HG03097 (cell line): ENCODE measurements around the gene C2CD4C.
"Not testable (repeated sequence)": the region's sequence is repeated elsewhere in the genome, so short reads cannot be mapped to it uniquely, and the experiment has no call there.

Experiments
- ATAC-seq: cut with Tn5 transposase; IDR thresholded peaks from one replicate; pipeline ENCODE4 v1.9.1; 2021; ENCODE audit not compliant: unreplicated experiment, low FRiP score

C2CD4C gene

GRCh38 chr19:408902-409515 lies at the start of gene C2CD4C:
Gene C2CD4C (minus strand): TSS chr19:409147. CDS start chr19:408361, 786 bp downstream.
- ATAC-seq: no peak

GRCh38 chr19:458091-459042 lies 49.4 kb upstream of the C2CD4C start:
- ATAC-seq: no peak

GRCh38 chr19:457636-458035 lies 48.7 kb upstream of the C2CD4C start:
- ATAC-seq: no peak

- ATAC-seq: no peak
Observed at GRCh38 chr19:456547-457110, 47.7 kb upstream of the C2CD4C start.

- ATAC-seq: no peak
Observed at GRCh38 chr19:455851-456546, 47.1 kb upstream of the C2CD4C start.

- no peak for ATAC-seq
Observed at GRCh38 chr19:455031-455705, 46.2 kb upstream of the C2CD4C start.

GRCh38 chr19:453606-454005 lies 44.7 kb upstream of the C2CD4C start:
- ATAC-seq: no peak

GRCh38 chr19:452829-453228 lies 43.9 kb upstream of the C2CD4C start:
- ATAC-seq: no peak

- ATAC-seq: not testable (repeated sequence)
Observed at GRCh38 chr19:450912-451481, 42.0 kb upstream of the C2CD4C start.

- no peak for ATAC-seq
Observed at GRCh38 chr19:449916-450315, 41.0 kb upstream of the C2CD4C start.

GRCh38 chr19:447816-448560 lies 39.0 kb upstream of the C2CD4C start:
- no peak for ATAC-seq

GRCh38 chr19:447064-447426 lies 38.1 kb upstream of the C2CD4C start:
- ATAC-seq: no peak

GRCh38 chr19:444677-445210 lies 35.8 kb upstream of the C2CD4C start:
- no peak for ATAC-seq

GRCh38 chr19:443005-443404 lies 34.1 kb upstream of the C2CD4C start:
- no peak for ATAC-seq

GRCh38 chr19:442085-442484 lies 33.1 kb upstream of the C2CD4C start:
- ATAC-seq: no peak

- ATAC-seq: no peak
Observed at GRCh38 chr19:441213-441836, 32.4 kb upstream of the C2CD4C start.

GRCh38 chr19:440391-441212 lies 31.7 kb upstream of the C2CD4C start:
- ATAC-seq: no peak
